Measurements from ENCODE around the gene EVI5L. TPM values are rescaled to one million over a fixed set of nuclear protein-coding genes. Genes with fewer than 3 reads are reported as not detected.

The EVI5L gene
- total and polyA plus RNA-seq, 7 experiments from 2014 or later, result 2.5 to 12.2 (median 8.3) TPM

DNA sequence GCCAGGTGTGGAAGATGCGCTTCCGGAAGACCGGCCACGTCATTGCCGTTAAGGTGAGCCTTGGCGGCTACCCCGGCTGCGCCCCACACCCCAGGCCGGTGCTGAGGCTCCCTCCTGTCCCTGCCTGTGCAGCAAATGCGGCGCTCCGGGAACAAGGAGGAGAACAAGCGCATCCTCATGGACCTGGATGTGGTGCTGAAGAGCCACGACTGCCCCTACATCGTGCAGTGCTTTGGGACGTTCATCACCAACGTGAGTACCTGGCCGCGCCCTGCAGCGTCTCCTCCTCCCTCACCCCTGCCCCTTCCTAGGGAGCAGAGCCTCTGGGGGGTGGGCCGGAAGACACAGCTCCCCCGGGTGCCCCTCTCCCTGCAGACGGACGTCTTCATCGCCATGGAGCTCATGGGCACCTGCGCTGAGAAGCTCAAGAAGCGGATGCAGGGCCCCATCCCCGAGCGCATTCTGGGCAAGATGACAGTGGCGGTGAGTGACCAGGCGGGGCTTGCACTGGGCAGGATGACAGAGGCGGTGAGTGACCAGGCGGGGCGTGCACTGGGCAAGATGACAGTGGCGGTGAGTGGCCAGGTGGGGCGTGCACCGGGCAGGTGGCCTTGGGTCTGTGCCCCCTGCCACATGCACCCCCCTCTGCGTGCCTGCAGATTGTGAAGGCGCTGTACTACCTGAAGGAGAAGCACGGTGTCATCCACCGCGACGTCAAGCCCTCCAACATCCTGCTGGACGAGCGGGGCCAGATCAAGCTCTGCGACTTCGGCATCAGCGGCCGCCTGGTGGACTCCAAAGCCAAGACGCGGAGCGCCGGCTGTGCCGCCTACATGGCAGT is 80.5 kb downstream of the EVI5L start:
- intact Hi-C loops (cut with micrococcal nuclease), result loop anchor here in 1 of 2 donors (10.0 kb wide), 1 partner anchor 1796 kb away; the partner anchor contains the start of gene RFX2
- Mint-ChIP-seq H3K4me3 (no peak overlapping the region), H3K36me3 (peaks cover 4 to 22% (median 10%) of the 10 kb centered on the region in 5 donors), H3K27me3 (peaks cover 0 to 11% (median 3%) of the 10 kb centered on the region in 5 donors), H3K4me1 (peaks cover 2 to 24% (median 12%) of the 10 kb centered on the region in 7 donors), H3K27ac (no peak overlapping the region), H3K9me3 (peaks cover 0 to under 1% (median 0%) of the 10 kb centered on the region in 11 donors)
- H3K36me3 ChIP-seq (ENCODE audit: control insufficient read depth in 2 of 3, insufficient read depth in 3 of 3, low read length in 3 of 3), result peaks cover 0 to 59% (median 4%) of the 10 kb centered on the region in 3 experiments
- peaks cover 1 to 3% of the 10 kb centered on the region in 2 donors for H3K4me1 ChIP-seq (ENCODE audit: control insufficient read depth in 2 of 2, insufficient read depth in 2 of 2, low read length in 2 of 2)
- ChIA-PET POLR2A (no interaction called here), CTCF (interaction anchor here (0.5 to 0.6 kb wide), 2 partner anchors 11 to 85 kb away, joined by 3 to 7 read pairs; no protein-coding TSS in a partner anchor)
- DNase-seq, result no peak
- H3K27me3 ChIP-seq (ENCODE audit: control insufficient read depth in 2 of 2, insufficient read depth in 2 of 2, low read length in 2 of 2), result peaks cover 0 to 3% of the 10 kb centered on the region in 2 donors
- ATAC-seq, result no peak
- no peaks in the 10 kb centered on the region for H3K9me3 ChIP-seq (ENCODE audit: control insufficient read depth in 2 of 3, low read length in 3 of 3)
- no peak overlapping the region for H3K27ac ChIP-seq (ENCODE audit: low read depth, low read length)
- H3K4me3 ChIP-seq (ENCODE audit: low read length), result no peak overlapping the region

DNA sequence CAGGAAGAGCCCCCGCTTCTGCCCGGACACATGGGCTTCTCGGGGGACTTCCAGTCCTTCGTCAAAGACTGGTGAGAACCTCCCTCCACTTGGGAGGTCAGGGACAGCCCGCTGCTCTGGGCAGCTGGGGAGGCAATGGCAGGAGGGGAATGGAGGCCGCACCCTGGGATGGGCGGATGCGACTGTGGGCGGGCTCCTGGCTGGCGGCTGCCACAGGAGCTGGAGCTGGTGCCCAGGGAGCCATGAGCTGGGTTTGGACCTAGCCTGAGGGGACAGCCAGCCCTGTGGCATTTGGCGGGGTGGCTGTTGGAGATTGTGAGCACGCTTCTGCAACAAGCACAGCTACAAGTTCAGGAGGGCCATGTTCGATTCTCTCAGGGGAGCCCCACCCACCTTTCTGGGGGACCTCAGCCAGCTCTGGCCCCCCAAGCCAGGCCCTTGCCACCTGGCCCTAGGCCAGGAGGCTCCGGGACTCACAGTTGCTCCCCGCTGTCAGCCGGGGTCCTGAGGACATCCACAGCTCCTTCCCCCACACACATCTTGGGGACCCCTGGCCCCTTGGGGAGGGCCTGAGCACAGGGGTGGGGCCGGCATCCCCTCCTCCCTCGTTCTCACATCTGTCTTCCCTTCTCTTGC is 81.6 kb downstream of the EVI5L start:
- Histone ChIP-seq H3K27ac (ENCODE audit: low read depth, low read length) (no peak overlapping the region), H3K36me3 (ENCODE audit: control insufficient read depth in 2 of 3, insufficient read depth in 3 of 3, low read length in 3 of 3) (peaks cover 0 to 51% (median 4%) of the 10 kb centered on the region in 3 experiments), H3K9me3 (ENCODE audit: control insufficient read depth in 2 of 3, low read length in 3 of 3) (no peaks in the 10 kb centered on the region), H3K4me1 (ENCODE audit: control insufficient read depth in 2 of 2, insufficient read depth in 2 of 2, low read length in 2 of 2) (peaks cover 0 to 4% of the 10 kb centered on the region in 2 donors), H3K4me3 (ENCODE audit: low read length) (no peak overlapping the region), H3K27me3 (ENCODE audit: control insufficient read depth in 2 of 2, insufficient read depth in 2 of 2, low read length in 2 of 2) (peaks cover 0 to 3% of the 10 kb centered on the region in 2 donors)
- peaks cover 0 to 13% (median 8%) of the 10 kb centered on the region in 5 donors for H3K27me3 Mint-ChIP-seq
- intact Hi-C loops (cut with micrococcal nuclease), result loop anchor here in 1 of 2 donors (10.0 kb wide), 1 partner anchor 1797 kb away; the partner anchor contains the start of gene RFX2
- ChIA-PET POLR2A (interaction anchor here (1.0 to 1.6 kb wide), 2 partner anchors 9 kb away, joined by 3 to 8 read pairs; partner anchors contain the start of gene SNAPC2), CTCF (interaction anchor here (0.5 to 0.7 kb wide), 3 partner anchors 15 to 1156 kb away, joined by 4 to 7 read pairs (median 4); no protein-coding TSS in a partner anchor)
- DNase-seq (no peak), ATAC-seq (no peak)
- H3K9me3 Mint-ChIP-seq, result peaks cover 0 to 2% (median 0%) of the 10 kb centered on the region in 11 donors
- peaks cover 4 to 20% (median 8%) of the 10 kb centered on the region in 5 donors for H3K36me3 Mint-ChIP-seq
- H3K4me3 Mint-ChIP-seq, result no peak overlapping the region
- peak overlapping the region in 1 of 9 donors; percentile 52 for H3K27ac Mint-ChIP-seq
- peaks cover 0 to 19% (median 13%) of the 10 kb centered on the region in 7 donors for H3K4me1 Mint-ChIP-seq

DNA sequence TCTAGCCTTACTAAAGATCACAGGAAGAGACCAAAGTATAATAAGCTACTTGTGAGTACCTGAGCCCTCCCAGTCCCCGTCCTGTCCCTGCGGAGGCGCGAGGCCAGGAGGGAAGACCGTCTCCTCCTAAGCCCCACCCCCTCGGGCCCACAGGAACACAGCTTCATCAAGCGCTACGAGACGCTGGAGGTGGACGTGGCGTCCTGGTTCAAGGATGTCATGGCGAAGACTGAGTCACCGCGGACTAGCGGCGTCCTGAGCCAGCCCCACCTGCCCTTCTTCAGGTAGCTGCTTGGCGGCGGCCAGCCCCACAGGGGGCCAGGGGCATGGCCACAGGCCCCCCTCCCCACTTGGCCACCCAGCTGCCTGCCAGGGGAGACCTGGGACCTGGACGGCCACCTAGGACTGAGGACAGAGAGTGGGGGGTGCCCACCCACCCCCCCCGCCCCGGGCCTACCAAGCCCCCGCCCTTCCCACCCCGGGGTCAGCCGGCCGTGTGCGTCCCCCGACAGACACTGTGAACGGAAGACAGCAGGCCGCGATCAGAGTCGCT is 82.2 kb downstream of the EVI5L start:
- Mint-ChIP-seq H3K9me3 (peaks cover 0 to 2% (median 0%) of the 10 kb centered on the region in 11 donors), H3K27me3 (peaks cover 0 to 16% (median 8%) of the 10 kb centered on the region in 5 donors), H3K4me3 (no peak overlapping the region), H3K27ac (peak overlapping the region in 1 of 9 donors; percentile 52), H3K4me1 (peaks cover 0 to 20% (median 14%) of the 10 kb centered on the region in 7 donors), H3K36me3 (peaks cover 4 to 20% (median 8%) of the 10 kb centered on the region in 5 donors)
- Histone ChIP-seq H3K27me3 (ENCODE audit: control insufficient read depth in 2 of 2, insufficient read depth in 2 of 2, low read length in 2 of 2) (peaks cover 3 to 5% of the 10 kb centered on the region in 2 donors), H3K4me3 (ENCODE audit: low read length) (no peak overlapping the region), H3K27ac (ENCODE audit: low read depth, low read length) (no peak overlapping the region), H3K4me1 (ENCODE audit: control insufficient read depth in 2 of 2, insufficient read depth in 2 of 2, low read length in 2 of 2) (peaks cover 5 to 8% of the 10 kb centered on the region in 2 donors), H3K9me3 (ENCODE audit: control insufficient read depth in 2 of 3, low read length in 3 of 3) (no peaks in the 10 kb centered on the region), H3K36me3 (ENCODE audit: control insufficient read depth in 2 of 3, insufficient read depth in 3 of 3, low read length in 3 of 3) (peaks cover 0 to 51% (median 2%) of the 10 kb centered on the region in 3 experiments)
- ATAC-seq (no peak), DNase-seq (no peak)
- CTCF ChIA-PET, result interaction anchor here (0.6 to 0.7 kb wide), 2 partner anchors 16 to 1157 kb away, joined by 4 read pairs; no protein-coding TSS in a partner anchor
- POLR2A ChIA-PET, result interaction anchor here (1.0 to 1.6 kb wide), 2 partner anchors 8 to 9 kb away, joined by 3 to 8 read pairs; partner anchors contain the start of gene SNAPC2
- intact Hi-C loops (cut with micrococcal nuclease), result loop anchor here in 1 of 2 donors (10.0 kb wide), 1 partner anchor 1797 kb away; the partner anchor contains the start of gene RFX2

DNA sequence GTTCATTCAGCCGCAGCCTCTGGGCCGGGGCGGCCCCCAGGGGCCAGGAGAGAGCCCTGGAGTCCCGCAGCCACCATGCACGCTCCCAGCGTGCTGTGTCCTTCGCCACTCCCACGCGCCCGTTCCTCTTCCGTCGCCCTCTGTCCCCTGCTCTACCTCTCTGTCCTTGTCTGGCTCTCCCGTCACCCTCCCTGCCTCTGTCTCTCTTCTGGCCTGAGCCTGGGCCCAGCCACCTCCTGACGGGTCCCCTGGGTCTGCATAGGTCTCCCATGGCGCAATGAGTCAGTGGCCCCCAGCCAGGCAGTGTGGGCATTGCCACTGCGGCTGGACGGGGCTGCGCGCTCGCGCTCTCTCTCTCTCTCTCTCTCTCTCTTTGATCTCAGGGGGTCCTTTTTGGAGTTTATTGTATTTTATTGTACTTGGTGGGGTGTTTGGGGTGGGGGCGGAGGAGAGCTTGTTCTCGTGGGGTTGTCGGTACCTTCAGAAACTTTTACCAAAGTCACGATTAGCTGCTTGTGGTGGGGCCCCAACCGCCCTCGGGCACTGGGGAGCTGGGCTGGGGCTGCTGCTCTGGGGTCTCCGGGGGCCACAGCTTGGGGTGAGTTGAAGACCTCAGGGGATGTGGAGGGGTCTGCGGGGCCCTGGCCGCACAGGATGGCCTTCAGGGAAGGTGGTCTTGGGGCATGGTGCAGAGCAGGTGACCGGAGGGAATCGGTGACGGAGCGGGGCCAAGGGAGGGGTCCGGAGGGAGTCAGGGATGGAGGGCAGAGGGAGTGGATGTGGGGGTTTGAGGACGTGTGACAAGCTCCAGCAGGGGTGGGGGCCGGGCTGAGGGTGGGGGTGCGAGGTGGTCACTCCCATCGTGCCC is 82.9 kb downstream of the EVI5L start:
- ATAC-seq (no peak), DNase-seq (peak in 1 of 9 donors; percentile 5)
- H3K9me3 Mint-ChIP-seq, result peaks cover 0 to 2% (median 0%) of the 10 kb centered on the region in 11 donors
- Histone ChIP-seq H3K4me1 (ENCODE audit: control insufficient read depth in 2 of 2, insufficient read depth in 2 of 2, low read length in 2 of 2) (peaks cover 9 to 12% of the 10 kb centered on the region in 2 donors), H3K36me3 (ENCODE audit: control insufficient read depth in 2 of 3, insufficient read depth in 3 of 3, low read length in 3 of 3) (peaks cover 0 to 45% (median 0%) of the 10 kb centered on the region in 3 experiments), H3K27me3 (ENCODE audit: control insufficient read depth in 2 of 2, insufficient read depth in 2 of 2, low read length in 2 of 2) (peaks cover 3 to 10% of the 10 kb centered on the region in 2 donors), H3K27ac (ENCODE audit: low read depth, low read length) (no peak overlapping the region), H3K4me3 (ENCODE audit: low read length) (no peak overlapping the region), H3K9me3 (ENCODE audit: control insufficient read depth in 2 of 3, low read length in 3 of 3) (no peaks in the 10 kb centered on the region)
- peaks cover 0 to 18% (median 14%) of the 10 kb centered on the region in 7 donors for H3K4me1 Mint-ChIP-seq
- peaks cover 1 to 20% (median 8%) of the 10 kb centered on the region in 5 donors for H3K27me3 Mint-ChIP-seq
- intact Hi-C loops (cut with micrococcal nuclease), result loop anchor here in 1 of 2 donors (10.0 kb wide), 1 partner anchor 1798 kb away; the partner anchor contains the start of gene RFX2
- ChIA-PET CTCF (no interaction called here), POLR2A (interaction anchor here (1.6 kb wide), 1 partner anchor 7 kb away, joined by 8 read pairs; the partner anchor contains the start of gene SNAPC2)
- no peak overlapping the region for H3K4me3 Mint-ChIP-seq
- H3K27ac Mint-ChIP-seq, result peak overlapping the region in 1 of 9 donors; percentile 59
- peaks cover 4 to 20% (median 8%) of the 10 kb centered on the region in 5 donors for H3K36me3 Mint-ChIP-seq

DNA sequence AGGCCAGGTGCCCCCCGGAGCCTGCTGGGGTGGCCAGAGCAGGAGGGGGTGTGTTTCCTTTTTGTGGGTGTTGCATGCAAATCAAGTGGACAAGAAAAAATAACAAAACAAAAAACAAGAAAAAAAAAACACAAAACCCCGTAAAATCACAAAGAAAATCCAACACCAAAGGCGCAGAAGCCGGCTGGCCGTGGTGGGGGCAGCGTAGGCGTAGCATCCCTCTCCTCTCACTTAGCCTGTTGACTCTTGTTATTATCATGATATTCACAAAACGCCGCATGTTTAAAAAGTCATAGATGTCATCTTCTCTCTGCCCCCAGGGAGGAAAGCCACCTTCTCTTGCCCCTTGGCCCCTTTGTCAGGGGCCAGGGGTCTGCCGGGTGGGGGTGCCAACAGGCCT is 83.6 kb downstream of the EVI5L start:
- DNase-seq, result no peak
- ChIA-PET POLR2A (no interaction called here), CTCF (no interaction called here)
- peaks cover 9 to 14% of the 10 kb centered on the region in 2 donors for H3K4me1 ChIP-seq (ENCODE audit: control insufficient read depth in 2 of 2, insufficient read depth in 2 of 2, low read length in 2 of 2)
- no peaks in the 10 kb centered on the region for H3K9me3 ChIP-seq (ENCODE audit: control insufficient read depth in 2 of 3, low read length in 3 of 3)
- H3K27me3 ChIP-seq (ENCODE audit: control insufficient read depth in 2 of 2, insufficient read depth in 2 of 2, low read length in 2 of 2), result peaks cover 3 to 18% of the 10 kb centered on the region in 2 donors
- no peak overlapping the region for H3K27ac Mint-ChIP-seq
- peaks cover 0 to 43% (median 0%) of the 10 kb centered on the region in 3 experiments for H3K36me3 ChIP-seq (ENCODE audit: control insufficient read depth in 2 of 3, insufficient read depth in 3 of 3, low read length in 3 of 3)
- H3K27ac ChIP-seq (ENCODE audit: low read depth, low read length), result no peak overlapping the region
- ATAC-seq, result no peak
- H3K9me3 Mint-ChIP-seq, result peaks cover 0 to 2% (median 0%) of the 10 kb centered on the region in 11 donors
- H3K36me3 Mint-ChIP-seq, result peaks cover 4 to 20% (median 8%) of the 10 kb centered on the region in 5 donors
- intact Hi-C loops (cut with micrococcal nuclease), result loop anchor here in 1 of 2 donors (10.0 kb wide), 1 partner anchor 1799 kb away; the partner anchor contains the start of gene RFX2
- H3K4me1 Mint-ChIP-seq, result peaks cover 0 to 22% (median 17%) of the 10 kb centered on the region in 7 donors
- H3K27me3 Mint-ChIP-seq, result peaks cover 7 to 27% (median 9%) of the 10 kb centered on the region in 5 donors
- no peak overlapping the region for H3K4me3 ChIP-seq (ENCODE audit: low read length)
- H3K4me3 Mint-ChIP-seq, result no peak overlapping the region

Measured in naive thymus-derived CD4-positive, alpha-beta T cell (primary cell).